OCI-LY1 (cell line): ENCODE results near the gene MAP4K4.

Source experiments
- H2AFZ ChIP-seq: fragments of 200-600 bp; sonication (generic), shearing (Covaris generic); 2 replicates; pipeline ENCODE4 v1.6.0; 2014; ENCODE audit warnings: antibody characterized with exemption, mild to moderate bottlenecking, low read length
- H3F3A ChIP-seq: fragments of 200-600 bp; sonication (generic), shearing (Covaris generic); 2 replicates; pipeline ENCODE4 v1.6.0; 2014; ENCODE audit warnings: mild to moderate bottlenecking, antibody characterized with exemption, low read length, moderate library complexity; ENCODE audit not compliant: insufficient read depth
- H3K27ac ChIP-seq: fragments of 200-600 bp; sonication (generic); 2 replicates; pipeline ENCODE4 v1.5.1; 2014; ENCODE audit warnings: low read length, mixed run types, mild to moderate bottlenecking, low read depth; ENCODE audit not compliant: poor library complexity, severe bottlenecking
- H3K27me3 ChIP-seq: fragments of 200-600 bp; sonication (generic); 2 replicates; pipeline ENCODE4 v1.6.0; 2014; ENCODE audit warnings: antibody characterized with exemption, mild to moderate bottlenecking, low read length, moderate library complexity; ENCODE audit not compliant: insufficient read depth
- H3K36me3 ChIP-seq: fragments of 200-600 bp; sonication (generic); 2 replicates; pipeline ENCODE4 v1.6.1; 2014; ENCODE audit warnings: mild to moderate bottlenecking, antibody characterized with exemption, low read length, moderate library complexity, mixed read lengths; ENCODE audit not compliant: insufficient read depth
- H3K4me1 ChIP-seq: fragments of 200-600 bp; sonication (generic); 2 replicates; pipeline ENCODE4 v1.5.1; 2014; ENCODE audit warnings: mild to moderate bottlenecking, low read length, moderate library complexity; ENCODE audit not compliant: insufficient read depth, severe bottlenecking
- H3K4me2 ChIP-seq: fragments of 200-600 bp; sonication (generic), shearing (Covaris generic); 2 replicates; pipeline ENCODE4 v1.6.1; 2014; ENCODE audit warnings: low read length
- H3K4me3 ChIP-seq: fragments of 200-600 bp; sonication (generic); 2 replicates; pipeline ENCODE4 v1.5.1; 2014; ENCODE audit warnings: low read length, low read depth, mild to moderate bottlenecking, mixed read lengths; ENCODE audit not compliant: poor library complexity, severe bottlenecking
- H3K79me2 ChIP-seq: fragments of 200-600 bp; shearing (Covaris generic); 2 replicates; pipeline ENCODE4 v1.6.1; 2016; ENCODE audit warnings: mixed run types, low read length, mixed read lengths; ENCODE audit not compliant: insufficient read depth
- H3K9ac ChIP-seq: fragments of 200-600 bp; sonication (generic), shearing (Covaris generic); 2 replicates; pipeline ENCODE4 v1.6.1; 2014; ENCODE audit warnings: mild to moderate bottlenecking, low read length, mixed read lengths
- H3K9me2 ChIP-seq: fragments of 200-600 bp; sonication (generic), shearing (Covaris generic); 2 replicates; pipeline ENCODE4 v1.6.1; 2014; ENCODE audit warnings: low read depth, mild to moderate bottlenecking, low read length, mixed read lengths
- H3K9me3 ChIP-seq: fragments of 200-600 bp; shearing (Covaris generic); 2 replicates; pipeline ENCODE4 v1.6.1; 2014; ENCODE audit warnings: low read length, mixed read lengths
- H4K20me1 ChIP-seq: fragments of 200-600 bp; sonication (generic), shearing (Covaris generic); 2 replicates; pipeline ENCODE4 v1.6.0; 2016; ENCODE audit warnings: mild to moderate bottlenecking, low read length; ENCODE audit not compliant: insufficient read depth
- CTCF ChIP-seq: fragments of 200-600 bp; sonication (generic), shearing (Covaris generic); IDR thresholded peaks from 2 replicates; pipeline ENCODE4 v1.5.1; 2017; ENCODE audit warnings: mild to moderate bottlenecking, antibody characterized with exemption, low read length, moderate library complexity, mixed read lengths
- EZH2 ChIP-seq: fragments of 200-600 bp; sonication (generic), shearing (Covaris generic); IDR thresholded peaks from 2 replicates; pipeline ENCODE4 v1.8.0; 2017; ENCODE audit warnings: borderline replicate concordance, mixed run types, mild to moderate bottlenecking, antibody characterized with exemption, low read length, moderate library complexity, mixed read lengths

Gene MAP4K4

GRCh38 chr2:101678379-101678778, 19.1 kb upstream of the MAP4K4 start:
- Histone ChIP-seq H3K4me1 (no peaks in the 10 kb centered on the region), H4K20me1 (no peaks in the 10 kb centered on the region), H2AFZ (no peak overlapping the region), H3K9me2 (no peaks in the 10 kb centered on the region), H3K9ac (no peak overlapping the region), H3K4me3 (no peak overlapping the region), H3K27ac (no peak overlapping the region), H3F3A (no peaks in the 10 kb centered on the region), H3K79me2 (no peaks in the 10 kb centered on the region), H3K36me3 (no peaks in the 10 kb centered on the region), H3K9me3 (no peaks in the 10 kb centered on the region; the same call in 1 of the 2 replicates), H3K4me2 (no peak overlapping the region), H3K27me3 (no peaks in the 10 kb centered on the region; the same call in 1 of the 2 replicates)
- TF ChIP-seq EZH2 (no peak), CTCF (no peak)

- TF ChIP-seq EZH2 (no peak), CTCF (no peak)
- no peak overlapping the region for H3K4me2 ChIP-seq
- H3K27me3 ChIP-seq: no peaks in the 10 kb centered on the region; the same call in 1 of the 2 replicates
- no peaks in the 10 kb centered on the region; the same call in 1 of the 2 replicates for H3K9me3 ChIP-seq
- no peaks in the 10 kb centered on the region for H4K20me1 ChIP-seq
- no peaks in the 10 kb centered on the region for H3F3A ChIP-seq
- no peaks in the 10 kb centered on the region for H3K4me1 ChIP-seq
- H3K9me2 ChIP-seq: no peaks in the 10 kb centered on the region
- no peak overlapping the region for H3K4me3 ChIP-seq
- H3K27ac ChIP-seq: no peak overlapping the region
- H3K36me3 ChIP-seq: no peaks in the 10 kb centered on the region
- no peak overlapping the region for H3K9ac ChIP-seq
- H3K79me2 ChIP-seq: no peaks in the 10 kb centered on the region
- no peak overlapping the region for H2AFZ ChIP-seq
Observed at GRCh38 chr2:101679037-101679726, 18.3 kb upstream of the MAP4K4 start.

GRCh38 chr2:101679801-101680487, 17.6 kb upstream of the MAP4K4 start:
- Histone ChIP-seq H3K4me2 (no peak overlapping the region), H3K27ac (no peak overlapping the region), H3K9me3 (no peaks in the 10 kb centered on the region; the same call in 1 of the 2 replicates), H3K79me2 (no peaks in the 10 kb centered on the region), H4K20me1 (no peaks in the 10 kb centered on the region), H3K27me3 (no peaks in the 10 kb centered on the region; the same call in 1 of the 2 replicates), H2AFZ (no peak overlapping the region), H3K9me2 (no peaks in the 10 kb centered on the region), H3K9ac (no peak overlapping the region), H3F3A (no peaks in the 10 kb centered on the region), H3K4me3 (no peak overlapping the region), H3K4me1 (no peaks in the 10 kb centered on the region), H3K36me3 (no peaks in the 10 kb centered on the region)
- no peak for TF ChIP-seq EZH2
- TF ChIP-seq CTCF: no peak
